Left ventricle myocardium inferior (tissue), 1 donor: ENCODE results near the gene MACROD2. TPM values are rescaled to one million over a fixed set of nuclear protein-coding genes. Genes with fewer than 3 reads are reported as not detected.

Experiments used
- DNase-seq: peaks from one replicate; pipeline ENCODE4 v3.0.0-alpha.2; 2020
- H3K27ac ChIP-seq: fragments of 200-600 bp; replicated peaks from 2 replicates; pipeline ENCODE4 v1.8.0; 2021
- H3K27me3 ChIP-seq: fragments of 200-600 bp; 2 replicates; pipeline ENCODE4 v1.8.0; 2021; ENCODE audit warnings: low read depth
- H3K36me3 ChIP-seq: fragments of 200-600 bp; 2 replicates; pipeline ENCODE4 v1.8.0; 2021
- H3K4me1 ChIP-seq: fragments of 200-600 bp; 2 replicates; pipeline ENCODE4 v1.8.0; 2021
- H3K4me3 ChIP-seq: fragments of 200-600 bp; 2 replicates; pipeline ENCODE4 v1.8.0; 2021; ENCODE audit warnings: mild to moderate bottlenecking, moderate library complexity
- H3K9me3 ChIP-seq: fragments of 200-600 bp; replicated peaks from 2 replicates; pipeline ENCODE4 v1.8.0; 2021
- CTCF ChIP-seq: fragments of 200-600 bp; IDR thresholded peaks from 2 replicates; pipeline ENCODE4 v1.8.0; 2021; ENCODE audit warnings: antibody characterized with exemption, mild to moderate bottlenecking, borderline replicate concordance
- intact Hi-C: fragments of 100-400 bp; cut with micrococcal nuclease; formaldehyde crosslinking; loops from one replicate; pipeline ENCODE4 v1.11.0; 2022
- total RNA-seq: library from RNA; stranded (reverse); fragmentation: NEBNext Ultra II Directional; extraction: Animal tissue kit (Norgen Biotek cat#: 25700); gene quantifications from one replicate; pipeline ENCODE4 v1.2.1, GENCODE V29; 2021
- donor health status: DM: no; HTN: yes; CAD: no; lungs with severe emphysema.

Gene MACROD2
- total RNA-seq, 1 donor from 2014 or later: 3.6 TPM

GRCh38 chr20:14521436-14521835, 526.1 kb downstream of the MACROD2 start:
- Histone ChIP-seq H3K4me1 (no peaks in the 10 kb centered on the region), H3K4me3 (no peak overlapping the region)
- intact Hi-C loops: no loop called here

GRCh38 chr20:14522595-14522994, 527.3 kb downstream of the MACROD2 start:
- Histone ChIP-seq H3K4me3 (no peak overlapping the region), H3K4me1 (no peaks in the 10 kb centered on the region), H3K36me3 (no peaks in the 10 kb centered on the region), H3K27me3 (no peaks in the 10 kb centered on the region), H3K27ac (no peak overlapping the region), H3K9me3 (no peaks in the 10 kb centered on the region)
- DNase-seq: no peak
- TF ChIP-seq CTCF: no peak
- intact Hi-C loops: no loop called here

More at GRCh38 chr20:14521436-14521835, 526.1 kb downstream of the MACROD2 start:
- H3K27me3 ChIP-seq: no peaks in the 10 kb centered on the region
- no peak for DNase-seq
- H3K27ac ChIP-seq: no peak overlapping the region
- no peaks in the 10 kb centered on the region for H3K36me3 ChIP-seq
- no peaks in the 10 kb centered on the region for H3K9me3 ChIP-seq
- TF ChIP-seq CTCF: no peak

- no peaks in the 10 kb centered on the region for H3K9me3 ChIP-seq
- DNase-seq: no peak
- H3K4me3 ChIP-seq: no peak overlapping the region
- no peaks in the 10 kb centered on the region for H3K4me1 ChIP-seq
- intact Hi-C loops: no loop called here
- no peak overlapping the region for H3K27ac ChIP-seq
- H3K36me3 ChIP-seq: no peaks in the 10 kb centered on the region
- no peaks in the 10 kb centered on the region for H3K27me3 ChIP-seq
- TF ChIP-seq CTCF: no peak
Measured at GRCh38 chr20:14523090-14523489, 527.8 kb downstream of the MACROD2 start.

- no peaks in the 10 kb centered on the region for H3K4me1 ChIP-seq
- TF ChIP-seq CTCF: no peak
- no peaks in the 10 kb centered on the region for H3K36me3 ChIP-seq
- DNase-seq: no peak
- H3K27ac ChIP-seq: no peak overlapping the region
- H3K27me3 ChIP-seq: no peaks in the 10 kb centered on the region
- intact Hi-C loops: no loop called here
- H3K4me3 ChIP-seq: no peak overlapping the region
- no peaks in the 10 kb centered on the region for H3K9me3 ChIP-seq
Measured at GRCh38 chr20:14525426-14525825, 530.1 kb downstream of the MACROD2 start.

GRCh38 chr20:14526891-14527290, 531.6 kb downstream of the MACROD2 start:
- H3K36me3 ChIP-seq: no peaks in the 10 kb centered on the region
- H3K4me3 ChIP-seq: no peak overlapping the region
- intact Hi-C loops: no loop called here
- no peak overlapping the region for H3K27ac ChIP-seq
- H3K9me3 ChIP-seq: no peaks in the 10 kb centered on the region
- no peaks in the 10 kb centered on the region for H3K27me3 ChIP-seq
- no peaks in the 10 kb centered on the region for H3K4me1 ChIP-seq
- no peak for TF ChIP-seq CTCF
- no peak for DNase-seq

- no peaks in the 10 kb centered on the region for H3K4me1 ChIP-seq
- H3K9me3 ChIP-seq: no peaks in the 10 kb centered on the region
- H3K27me3 ChIP-seq: no peaks in the 10 kb centered on the region
- no peaks in the 10 kb centered on the region for H3K36me3 ChIP-seq
- TF ChIP-seq CTCF: no peak
- no peak for DNase-seq
- intact Hi-C loops: no loop called here
- no peak overlapping the region for H3K4me3 ChIP-seq
- H3K27ac ChIP-seq: no peak overlapping the region
Measured at GRCh38 chr20:14531786-14532185, 536.5 kb downstream of the MACROD2 start.
